Tibial nerve (tissue), 4 donors: ENCODE measurements around the gene MAST2.

ENCODE experiments used
- EP300 ChIP-seq, 2 donors: sonication (generic); formaldehyde crosslinking; IDR thresholded peaks; one replicate each; pipeline ENCODE4 v1.6.1; 2017; ENCODE audit warnings: antibody characterized with exemption in 2 of 2, mild to moderate bottlenecking in 1 of 2
- POLR2A ChIP-seq, 2 donors: fragments of 450-650 bp; IDR thresholded peaks; one replicate each; pipeline ENCODE4 v1.6.1; 2017; ENCODE audit warnings: antibody characterized with exemption in 2 of 2, mild to moderate bottlenecking in 2 of 2, moderate library complexity in 2 of 2
- TF ChIP-seq, protein P1 (sequence below), 5 experiments: fragments of 200-600 bp in 3 of 5; fragments of 450-650 bp in 2 of 5; sonication (generic) in 3 of 5; IDR thresholded peaks; one replicate each; pipeline ENCODE4 v1.5.1; 2016 to 2019; ENCODE audit warnings: antibody characterized with exemption in 5 of 5, mild to moderate bottlenecking in 3 of 5, moderate library complexity in 2 of 5

GRCh38 chr1:45862008-45862407, 58.6 kb downstream of the MAST2 start:
- TF ChIP-seq, protein P1, sequence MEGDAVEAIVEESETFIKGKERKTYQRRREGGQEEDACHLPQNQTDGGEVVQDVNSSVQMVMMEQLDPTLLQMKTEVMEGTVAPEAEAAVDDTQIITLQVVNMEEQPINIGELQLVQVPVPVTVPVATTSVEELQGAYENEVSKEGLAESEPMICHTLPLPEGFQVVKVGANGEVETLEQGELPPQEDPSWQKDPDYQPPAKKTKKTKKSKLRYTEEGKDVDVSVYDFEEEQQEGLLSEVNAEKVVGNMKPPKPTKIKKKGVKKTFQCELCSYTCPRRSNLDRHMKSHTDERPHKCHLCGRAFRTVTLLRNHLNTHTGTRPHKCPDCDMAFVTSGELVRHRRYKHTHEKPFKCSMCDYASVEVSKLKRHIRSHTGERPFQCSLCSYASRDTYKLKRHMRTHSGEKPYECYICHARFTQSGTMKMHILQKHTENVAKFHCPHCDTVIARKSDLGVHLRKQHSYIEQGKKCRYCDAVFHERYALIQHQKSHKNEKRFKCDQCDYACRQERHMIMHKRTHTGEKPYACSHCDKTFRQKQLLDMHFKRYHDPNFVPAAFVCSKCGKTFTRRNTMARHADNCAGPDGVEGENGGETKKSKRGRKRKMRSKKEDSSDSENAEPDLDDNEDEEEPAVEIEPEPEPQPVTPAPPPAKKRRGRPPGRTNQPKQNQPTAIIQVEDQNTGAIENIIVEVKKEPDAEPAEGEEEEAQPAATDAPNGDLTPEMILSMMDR (IDR thresholded peaks at IDR 0.05) = no peak
- TF ChIP-seq POLR2A (IDR thresholded peaks at IDR 0.05) (no peak), EP300 (IDR thresholded peaks at IDR 0.05) (no peak)
